PFSK-1 (cell line): ENCODE results near the gene SERPINB3.
"Not testable (repeated sequence)": the region's sequence is repeated elsewhere in the genome, so short reads cannot be mapped to it uniquely, and the experiment has no call there.

Source experiments
- FOXP2 ChIP-seq: optimal IDR thresholded peaks from 2 replicates; pipeline ENCODE3; 2011; ENCODE audit warnings: borderline replicate concordance, control low read depth, inconsistent platforms; ENCODE audit not compliant: insufficient read depth; ENCODE audit errors: extremely low read length, extremely low read depth
- POLR2AphosphoS5 ChIP-seq: IDR thresholded peaks from 2 replicates; pipeline ENCODE4 v1.6.1; 2012; ENCODE audit warnings: low read depth, mild to moderate bottlenecking, control low read depth, low read length, moderate library complexity
- REST ChIP-seq, 2 experiments: IDR thresholded peaks; 2 replicates each; pipeline versions ENCODE4 v1.6.1 to v1.8.0; 2011 to 2012; ENCODE audit warnings: low read depth in 2 of 2, low read length in 2 of 2, control low read depth in 1 of 2, inconsistent platforms in 1 of 2, mild to moderate bottlenecking in 1 of 2, moderate library complexity in 1 of 2; ENCODE audit not compliant: insufficient read depth in 1 of 2
- SIN3A ChIP-seq: IDR thresholded peaks from 2 replicates; pipeline ENCODE4 v1.6.1; 2012; ENCODE audit warnings: mild to moderate bottlenecking, low read length, moderate library complexity, borderline replicate concordance; ENCODE audit not compliant: insufficient read depth
- TAF1 ChIP-seq: IDR thresholded peaks from 2 replicates; pipeline ENCODE4 v1.6.1; 2012; ENCODE audit warnings: low read length, control low read depth, borderline replicate concordance; ENCODE audit not compliant: insufficient read depth

SERPINB3 gene

GRCh38 chr18:63648241-63648640 is 13.5 kb downstream of the SERPINB3 start:
- TF ChIP-seq SIN3A (no peak), POLR2AphosphoS5 (no peak), FOXP2 (no peak), REST (IDR thresholded peaks at IDR 0.05; ENCODE audit: insufficient read depth in 1 of 2, low read depth in 2 of 2, low read length in 2 of 2) (no peak), TAF1 (no peak)

GRCh38 chr18:63646936-63647335 is 14.8 kb downstream of the SERPINB3 start:
- TF ChIP-seq FOXP2 (no peak), SIN3A (no peak), POLR2AphosphoS5 (no peak), TAF1 (no peak), REST (IDR thresholded peaks at IDR 0.05; ENCODE audit: insufficient read depth in 1 of 2, low read depth in 2 of 2, low read length in 2 of 2) (no peak)

GRCh38 chr18:63644142-63644541 is 17.6 kb downstream of the SERPINB3 start, which contains the start of gene SERPINB4:
TSS of gene SERPINB4 (minus strand) at chr18:63644256. CDS start at chr18:63643577, 679 bp downstream.
- TF ChIP-seq SIN3A, FOXP2, TAF1: not testable (repeated sequence)

GRCh38 chr18:63637703-63638102 is 24.0 kb downstream of the SERPINB3 start:
- TF ChIP-seq SIN3A, result no peak
- no peak for TF ChIP-seq TAF1
- TF ChIP-seq FOXP2, result no peak
- TF ChIP-seq REST (IDR thresholded peaks at IDR 0.05; ENCODE audit: insufficient read depth in 1 of 2, low read depth in 2 of 2, low read length in 2 of 2), result no peak
- no peak for TF ChIP-seq POLR2AphosphoS5

- no peak for TF ChIP-seq FOXP2
- TF ChIP-seq TAF1, result no peak
- no peak for TF ChIP-seq POLR2AphosphoS5
- no peak for TF ChIP-seq REST (IDR thresholded peaks at IDR 0.05; ENCODE audit: insufficient read depth in 1 of 2, low read depth in 2 of 2, low read length in 2 of 2)
- no peak for TF ChIP-seq SIN3A
Observed at GRCh38 chr18:63627819-63628218, 33.9 kb downstream of the SERPINB3 start.
